HEK293 (cell line): ENCODE measurements around the gene GNPDA1.
A peak's percentile ranks its signal among the peaks of the same experiment; 100 is the strongest.

Experiments used
- OSR2 ChIP-seq: fragments of 450-650 bp; formaldehyde crosslinking; IDR thresholded peaks from 2 replicates; pipeline ENCODE4 v1.5.1; 2016; ENCODE audit warnings: missing biosample characterization, missing genetic modification characterization
- ZBTB1 ChIP-seq: fragments of 450-650 bp; formaldehyde crosslinking; IDR thresholded peaks from 2 replicates; pipeline ENCODE4 v1.5.1; 2016; ENCODE audit warnings: missing biosample characterization, missing genetic modification characterization
- ZNF174 ChIP-seq: fragments of 450-650 bp; formaldehyde crosslinking; IDR thresholded peaks from 2 replicates; pipeline ENCODE4 v1.5.0; 2017; ENCODE audit warnings: missing biosample characterization, mild to moderate bottlenecking, missing genetic modification characterization
- ZNF416 ChIP-seq: fragments of 450-650 bp; formaldehyde crosslinking; IDR thresholded peaks from 2 replicates; pipeline ENCODE4 v1.5.1; 2016; ENCODE audit warnings: missing biosample characterization, missing genetic modification characterization
- ZNF558 ChIP-seq: fragments of 450-650 bp; formaldehyde crosslinking; IDR thresholded peaks from 2 replicates; pipeline ENCODE4 v1.5.1; 2016; ENCODE audit warnings: missing biosample characterization, missing genetic modification characterization
- ZNF600 ChIP-seq: fragments of 450-650 bp; formaldehyde crosslinking; IDR thresholded peaks from 2 replicates; pipeline ENCODE4 v1.5.1; 2016; ENCODE audit warnings: missing biosample characterization, missing genetic modification characterization
- TF ChIP-seq, protein P1 (sequence below): fragments of 450-650 bp; formaldehyde crosslinking; IDR thresholded peaks from 2 replicates; pipeline ENCODE4 v1.5.1; 2016; ENCODE audit warnings: missing biosample characterization, missing genetic modification characterization
- TF ChIP-seq, protein P2 (sequence below): fragments of 450-650 bp; formaldehyde crosslinking; IDR thresholded peaks from 2 replicates; pipeline ENCODE4 v1.5.1; 2016; ENCODE audit warnings: missing biosample characterization, missing genetic modification characterization, borderline replicate concordance
- TF ChIP-seq, protein P3 (sequence below): fragments of 450-650 bp; formaldehyde crosslinking; IDR thresholded peaks from 2 replicates; pipeline ENCODE4 v1.5.1; 2016; ENCODE audit warnings: missing biosample characterization, missing genetic modification characterization
- TF ChIP-seq, protein P4 (sequence below): fragments of 450-650 bp; formaldehyde crosslinking; IDR thresholded peaks from 2 replicates; pipeline ENCODE4 v1.5.1; 2016; ENCODE audit warnings: missing biosample characterization, missing genetic modification characterization
- TF ChIP-seq, protein P5 (sequence below): fragments of 450-650 bp; formaldehyde crosslinking; IDR thresholded peaks from 2 replicates; pipeline ENCODE4 v1.5.1; 2016; ENCODE audit warnings: missing biosample characterization, missing genetic modification characterization, borderline replicate concordance
- TF ChIP-seq, protein P6 (sequence below): sonication (generic); formaldehyde crosslinking; IDR thresholded peaks from 2 replicates; pipeline ENCODE4 v1.8.1; 2022; ENCODE audit warnings: mild to moderate bottlenecking, moderate library complexity, missing genetic modification reagents

The GNPDA1 gene

DNA sequence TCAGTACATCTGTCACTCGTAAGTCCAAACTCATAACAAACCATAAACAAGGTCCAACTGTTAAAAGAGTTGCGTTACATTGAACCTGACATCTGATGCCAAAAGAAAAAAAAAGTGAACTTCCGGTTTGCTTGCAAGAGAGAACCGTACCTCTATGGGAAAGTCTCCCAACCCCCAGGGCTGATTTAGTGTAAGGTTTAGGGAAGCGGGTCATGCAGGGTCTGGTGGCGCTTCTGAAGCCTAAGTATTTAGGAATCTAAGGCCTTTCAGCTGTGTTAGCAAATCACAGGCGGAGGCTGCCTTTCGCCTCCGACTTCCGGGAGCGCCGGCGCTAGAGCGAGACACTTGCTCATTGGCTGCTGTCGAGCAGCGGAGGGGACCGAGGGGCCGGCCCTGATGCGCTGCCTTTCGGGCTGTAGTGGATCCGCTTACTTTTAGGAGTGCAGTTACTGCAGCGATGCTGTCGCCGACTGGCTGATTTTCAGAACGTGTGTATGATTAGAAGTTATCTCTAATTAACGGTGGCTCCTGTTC is 12.0 kb upstream of the GNPDA1 start (continued):
- TF ChIP-seq OSR2 (peak; percentile 59; the same call in 1 of the 2 replicates), ZNF174 (tag by site-specific recombination) (no peak), ZBTB1 (tag by site-specific recombination) (no peak), ZNF416 (no peak), ZNF600 (tag by site-specific recombination) (peak; percentile 98), ZNF558 (tag by site-specific recombination) (peak; percentile 76; the same call in 1 of the 2 replicates)
- TF ChIP-seq, protein P1, sequence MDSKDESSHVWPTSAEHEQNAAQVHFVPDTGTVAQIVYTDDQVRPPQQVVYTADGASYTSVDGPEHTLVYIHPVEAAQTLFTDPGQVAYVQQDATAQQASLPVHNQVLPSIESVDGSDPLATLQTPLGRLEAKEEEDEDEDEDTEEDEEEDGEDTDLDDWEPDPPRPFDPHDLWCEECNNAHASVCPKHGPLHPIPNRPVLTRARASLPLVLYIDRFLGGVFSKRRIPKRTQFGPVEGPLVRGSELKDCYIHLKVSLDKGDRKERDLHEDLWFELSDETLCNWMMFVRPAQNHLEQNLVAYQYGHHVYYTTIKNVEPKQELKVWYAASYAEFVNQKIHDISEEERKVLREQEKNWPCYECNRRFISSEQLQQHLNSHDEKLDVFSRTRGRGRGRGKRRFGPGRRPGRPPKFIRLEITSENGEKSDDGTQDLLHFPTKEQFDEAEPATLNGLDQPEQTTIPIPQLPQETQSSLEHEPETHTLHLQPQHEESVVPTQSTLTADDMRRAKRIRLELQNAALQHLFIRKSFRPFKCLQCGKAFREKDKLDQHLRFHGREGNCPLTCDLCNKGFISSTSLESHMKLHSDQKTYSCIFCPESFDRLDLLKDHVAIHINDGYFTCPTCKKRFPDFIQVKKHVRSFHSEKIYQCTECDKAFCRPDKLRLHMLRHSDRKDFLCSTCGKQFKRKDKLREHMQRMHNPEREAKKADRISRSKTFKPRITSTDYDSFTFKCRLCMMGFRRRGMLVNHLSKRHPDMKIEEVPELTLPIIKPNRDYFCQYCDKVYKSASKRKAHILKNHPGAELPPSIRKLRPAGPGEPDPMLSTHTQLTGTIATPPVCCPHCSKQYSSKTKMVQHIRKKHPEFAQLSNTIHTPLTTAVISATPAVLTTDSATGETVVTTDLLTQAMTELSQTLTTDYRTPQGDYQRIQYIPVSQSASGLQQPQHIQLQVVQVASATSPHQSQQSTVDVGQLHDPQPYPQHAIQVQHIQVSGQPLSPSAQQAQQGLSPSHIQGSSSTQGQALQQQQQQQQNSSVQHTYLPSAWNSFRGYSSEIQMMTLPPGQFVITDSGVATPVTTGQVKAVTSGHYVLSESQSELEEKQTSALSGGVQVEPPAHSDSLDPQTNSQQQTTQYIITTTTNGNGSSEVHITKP (tag by site-specific recombination): peak; percentile 85
- TF ChIP-seq, protein P2, sequence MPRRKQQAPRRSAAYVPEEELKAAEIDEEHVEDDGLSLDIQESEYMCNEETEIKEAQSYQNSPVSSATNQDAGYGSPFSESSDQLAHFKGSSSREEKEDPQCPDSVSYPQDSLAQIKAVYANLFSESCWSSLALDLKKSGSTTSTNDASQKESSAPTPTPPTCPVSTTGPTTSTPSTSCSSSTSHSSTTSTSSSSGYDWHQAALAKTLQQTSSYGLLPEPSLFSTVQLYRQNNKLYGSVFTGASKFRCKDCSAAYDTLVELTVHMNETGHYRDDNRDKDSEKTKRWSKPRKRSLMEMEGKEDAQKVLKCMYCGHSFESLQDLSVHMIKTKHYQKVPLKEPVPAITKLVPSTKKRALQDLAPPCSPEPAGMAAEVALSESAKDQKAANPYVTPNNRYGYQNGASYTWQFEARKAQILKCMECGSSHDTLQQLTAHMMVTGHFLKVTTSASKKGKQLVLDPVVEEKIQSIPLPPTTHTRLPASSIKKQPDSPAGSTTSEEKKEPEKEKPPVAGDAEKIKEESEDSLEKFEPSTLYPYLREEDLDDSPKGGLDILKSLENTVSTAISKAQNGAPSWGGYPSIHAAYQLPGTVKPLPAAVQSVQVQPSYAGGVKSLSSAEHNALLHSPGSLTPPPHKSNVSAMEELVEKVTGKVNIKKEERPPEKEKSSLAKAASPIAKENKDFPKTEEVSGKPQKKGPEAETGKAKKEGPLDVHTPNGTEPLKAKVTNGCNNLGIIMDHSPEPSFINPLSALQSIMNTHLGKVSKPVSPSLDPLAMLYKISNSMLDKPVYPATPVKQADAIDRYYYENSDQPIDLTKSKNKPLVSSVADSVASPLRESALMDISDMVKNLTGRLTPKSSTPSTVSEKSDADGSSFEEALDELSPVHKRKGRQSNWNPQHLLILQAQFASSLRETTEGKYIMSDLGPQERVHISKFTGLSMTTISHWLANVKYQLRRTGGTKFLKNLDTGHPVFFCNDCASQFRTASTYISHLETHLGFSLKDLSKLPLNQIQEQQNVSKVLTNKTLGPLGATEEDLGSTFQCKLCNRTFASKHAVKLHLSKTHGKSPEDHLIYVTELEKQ (tag by site-specific recombination): peak; percentile 78; the same call in 1 of the 2 replicates
- TF ChIP-seq, protein P3, sequence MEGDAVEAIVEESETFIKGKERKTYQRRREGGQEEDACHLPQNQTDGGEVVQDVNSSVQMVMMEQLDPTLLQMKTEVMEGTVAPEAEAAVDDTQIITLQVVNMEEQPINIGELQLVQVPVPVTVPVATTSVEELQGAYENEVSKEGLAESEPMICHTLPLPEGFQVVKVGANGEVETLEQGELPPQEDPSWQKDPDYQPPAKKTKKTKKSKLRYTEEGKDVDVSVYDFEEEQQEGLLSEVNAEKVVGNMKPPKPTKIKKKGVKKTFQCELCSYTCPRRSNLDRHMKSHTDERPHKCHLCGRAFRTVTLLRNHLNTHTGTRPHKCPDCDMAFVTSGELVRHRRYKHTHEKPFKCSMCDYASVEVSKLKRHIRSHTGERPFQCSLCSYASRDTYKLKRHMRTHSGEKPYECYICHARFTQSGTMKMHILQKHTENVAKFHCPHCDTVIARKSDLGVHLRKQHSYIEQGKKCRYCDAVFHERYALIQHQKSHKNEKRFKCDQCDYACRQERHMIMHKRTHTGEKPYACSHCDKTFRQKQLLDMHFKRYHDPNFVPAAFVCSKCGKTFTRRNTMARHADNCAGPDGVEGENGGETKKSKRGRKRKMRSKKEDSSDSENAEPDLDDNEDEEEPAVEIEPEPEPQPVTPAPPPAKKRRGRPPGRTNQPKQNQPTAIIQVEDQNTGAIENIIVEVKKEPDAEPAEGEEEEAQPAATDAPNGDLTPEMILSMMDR (tag by site-specific recombination): no peak
- TF ChIP-seq, protein P4, sequence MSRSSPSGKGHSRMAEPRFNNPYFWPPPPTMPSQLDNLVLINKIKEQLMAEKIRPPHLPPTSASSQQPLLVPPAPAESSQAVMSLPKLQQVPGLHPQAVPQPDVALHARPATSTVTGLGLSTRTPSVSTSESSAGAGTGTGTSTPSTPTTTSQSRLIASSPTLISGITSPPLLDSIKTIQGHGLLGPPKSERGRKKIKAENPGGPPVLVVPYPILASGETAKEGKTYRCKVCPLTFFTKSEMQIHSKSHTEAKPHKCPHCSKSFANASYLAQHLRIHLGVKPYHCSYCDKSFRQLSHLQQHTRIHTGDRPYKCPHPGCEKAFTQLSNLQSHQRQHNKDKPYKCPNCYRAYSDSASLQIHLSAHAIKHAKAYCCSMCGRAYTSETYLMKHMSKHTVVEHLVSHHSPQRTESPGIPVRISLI (tag by site-specific recombination): peak; percentile 99
- TF ChIP-seq, protein P5, sequence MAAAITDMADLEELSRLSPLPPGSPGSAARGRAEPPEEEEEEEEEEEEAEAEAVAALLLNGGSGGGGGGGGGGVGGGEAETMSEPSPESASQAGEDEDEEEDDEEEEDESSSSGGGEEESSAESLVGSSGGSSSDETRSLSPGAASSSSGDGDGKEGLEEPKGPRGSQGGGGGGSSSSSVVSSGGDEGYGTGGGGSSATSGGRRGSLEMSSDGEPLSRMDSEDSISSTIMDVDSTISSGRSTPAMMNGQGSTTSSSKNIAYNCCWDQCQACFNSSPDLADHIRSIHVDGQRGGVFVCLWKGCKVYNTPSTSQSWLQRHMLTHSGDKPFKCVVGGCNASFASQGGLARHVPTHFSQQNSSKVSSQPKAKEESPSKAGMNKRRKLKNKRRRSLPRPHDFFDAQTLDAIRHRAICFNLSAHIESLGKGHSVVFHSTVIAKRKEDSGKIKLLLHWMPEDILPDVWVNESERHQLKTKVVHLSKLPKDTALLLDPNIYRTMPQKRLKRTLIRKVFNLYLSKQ (tag by site-specific recombination): no peak
- TF ChIP-seq, protein P6, sequence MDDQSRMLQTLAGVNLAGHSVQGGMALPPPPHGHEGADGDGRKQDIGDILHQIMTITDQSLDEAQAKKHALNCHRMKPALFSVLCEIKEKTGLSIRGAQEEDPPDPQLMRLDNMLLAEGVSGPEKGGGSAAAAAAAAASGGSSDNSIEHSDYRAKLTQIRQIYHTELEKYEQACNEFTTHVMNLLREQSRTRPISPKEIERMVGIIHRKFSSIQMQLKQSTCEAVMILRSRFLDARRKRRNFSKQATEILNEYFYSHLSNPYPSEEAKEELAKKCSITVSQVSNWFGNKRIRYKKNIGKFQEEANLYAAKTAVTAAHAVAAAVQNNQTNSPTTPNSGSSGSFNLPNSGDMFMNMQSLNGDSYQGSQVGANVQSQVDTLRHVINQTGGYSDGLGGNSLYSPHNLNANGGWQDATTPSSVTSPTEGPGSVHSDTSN (CRISPR knock-in tag): no peak
- TF ChIP-seq, all 188 proteins: peak for 45
